Activated CD8-positive, alpha-beta memory T cell treated with anti-CD3 and anti-CD28 coated beads for 1 hour (primary cell): ENCODE data around the gene YWHAQ.

Source experiments
- DNase-seq, 2 donors: peaks; one replicate each; pipeline ENCODE4 v3.0.0-alpha.2; 2020; ENCODE audit warnings: low read depth in 1 of 2; ENCODE audit errors: extremely low read depth in 1 of 2

Gene YWHAQ

DNA sequence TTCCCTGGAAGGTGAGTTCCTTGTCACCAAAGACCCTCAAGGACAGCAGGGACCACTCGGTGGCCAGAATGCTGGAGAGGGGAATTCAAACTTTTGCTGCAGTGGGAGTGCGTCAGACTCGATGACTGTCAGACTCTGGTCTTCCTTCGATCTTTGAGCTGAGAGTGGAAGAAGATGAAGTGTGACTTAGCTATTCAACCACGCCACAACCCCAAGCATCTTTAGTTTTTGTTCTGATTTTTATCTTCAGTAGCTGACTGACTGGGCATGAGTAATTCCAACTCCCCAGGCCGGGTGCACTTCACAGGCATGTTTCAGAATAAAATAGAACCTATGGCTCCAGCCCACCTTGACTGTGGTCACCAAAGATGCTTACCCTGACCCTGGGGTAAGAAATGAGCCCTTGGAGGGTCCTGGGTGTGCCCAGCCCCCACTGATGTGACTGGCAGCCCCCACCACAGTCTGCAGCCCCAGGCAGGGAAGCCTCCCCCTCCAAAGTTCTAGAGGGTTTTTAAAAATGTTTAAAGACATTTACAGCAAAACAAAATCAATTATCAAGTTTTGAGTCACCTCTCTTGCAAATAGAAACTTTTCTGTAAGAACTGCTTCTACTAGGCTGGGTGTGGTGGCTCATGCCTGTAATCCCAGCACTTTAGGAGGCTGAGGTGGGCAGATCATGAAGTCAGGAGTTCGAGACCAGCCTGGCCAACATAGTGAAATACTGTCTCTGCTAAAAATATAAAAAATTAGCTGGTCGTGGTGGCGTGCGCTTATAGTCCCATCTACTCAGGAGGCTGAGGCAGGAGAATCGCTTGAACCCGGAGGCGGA lies 24.9 kb upstream of the YWHAQ start:
- DNase-seq, result peak in 1 of 2 donors; percentile 22

DNA sequence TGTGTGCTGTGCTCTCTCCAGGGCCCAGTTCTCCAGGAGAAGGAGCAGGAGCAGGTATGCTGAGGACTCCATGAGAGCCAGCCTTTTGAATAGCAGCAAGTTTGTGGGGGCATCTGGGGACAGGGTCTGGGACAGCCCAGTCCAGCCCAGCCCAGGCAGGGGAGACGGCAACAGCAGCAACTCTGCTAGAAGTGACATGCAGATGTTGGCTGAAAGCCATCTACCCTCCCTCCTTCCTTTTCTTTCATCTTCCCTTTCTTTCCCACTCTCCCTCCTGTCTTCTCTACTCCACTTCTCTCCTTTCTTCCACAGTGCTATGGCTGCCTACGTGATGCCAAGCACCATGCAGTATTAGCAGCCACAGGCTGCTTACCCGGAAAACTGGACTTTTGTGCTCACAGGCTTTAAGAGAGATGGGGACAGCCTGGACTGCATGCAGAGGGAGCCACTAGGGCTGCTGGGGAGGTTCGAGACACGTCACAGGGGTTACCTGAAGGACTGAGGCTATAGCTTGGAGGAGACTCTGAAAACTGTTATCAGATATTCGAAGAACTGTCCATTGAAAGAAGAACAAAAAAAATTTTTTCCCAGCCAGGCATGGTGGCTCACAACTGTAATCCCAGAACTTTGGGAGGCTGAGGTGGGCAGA lies 23.8 kb upstream of the YWHAQ start:
- DNase-seq, result no peak

DNA sequence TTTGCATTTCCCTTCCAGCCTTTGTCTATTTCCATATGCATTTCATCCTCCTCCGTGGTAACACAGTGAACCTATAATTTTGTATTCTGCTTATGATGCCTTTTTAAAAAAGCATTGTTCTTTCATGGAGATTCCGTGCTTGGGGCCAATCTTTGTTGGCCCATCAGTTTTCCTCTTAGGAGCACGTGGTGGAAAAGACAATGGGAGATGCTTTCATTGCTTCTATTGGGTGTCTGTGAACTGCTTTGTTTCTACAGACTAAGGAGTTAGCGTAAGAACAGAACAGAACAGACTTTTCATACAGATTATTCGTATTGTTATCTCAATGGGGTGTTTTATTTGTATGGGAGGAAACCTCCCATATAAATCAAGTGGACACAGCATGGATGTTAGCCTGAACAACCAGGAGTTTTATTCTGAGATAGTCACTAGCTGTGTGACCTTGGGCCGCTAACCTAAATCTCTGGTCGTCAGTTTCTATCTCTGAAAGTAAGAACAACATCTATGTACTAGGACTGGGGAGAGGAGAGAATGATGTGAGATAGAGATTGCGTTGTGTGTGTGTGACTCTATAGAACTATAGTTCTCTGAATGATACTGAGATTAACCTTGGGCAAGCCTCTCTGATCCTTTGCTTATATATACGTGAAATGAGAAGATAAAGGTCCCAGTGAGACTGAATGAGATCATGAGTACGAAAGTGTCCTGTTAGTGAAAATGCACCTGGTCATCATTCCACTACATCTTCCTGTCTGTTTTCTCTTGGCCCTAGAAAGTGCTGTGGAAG lies 22.9 kb upstream of the YWHAQ start:
- DNase-seq, result no peak

DNA sequence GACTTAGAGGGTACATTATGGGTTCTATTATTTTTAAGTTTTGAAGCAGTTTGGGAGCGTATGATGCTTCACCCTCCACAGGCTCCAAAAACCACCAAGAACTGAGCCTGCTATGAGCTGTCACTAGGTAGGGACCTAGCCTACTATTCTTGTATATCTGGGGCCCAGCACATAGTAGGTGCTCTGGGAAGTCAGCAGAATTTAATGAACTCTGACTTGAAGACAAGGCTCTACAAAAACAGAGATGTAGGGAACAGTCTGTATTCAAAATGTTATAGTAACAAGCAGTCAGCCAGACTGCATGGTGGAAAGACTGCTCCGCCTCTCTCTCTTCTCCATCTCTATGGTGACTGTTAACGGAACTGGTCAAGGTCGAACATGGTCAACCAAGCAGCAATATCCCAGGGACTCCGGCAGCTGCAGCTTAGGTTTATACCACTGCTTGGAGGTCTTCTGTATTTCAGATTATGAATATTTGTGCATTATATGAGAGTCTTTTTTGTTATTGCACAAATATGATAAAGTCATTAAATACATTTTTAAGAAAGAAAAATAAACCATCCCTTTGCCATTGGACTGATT lies 22.2 kb upstream of the YWHAQ start:
- DNase-seq, result no peak

DNA sequence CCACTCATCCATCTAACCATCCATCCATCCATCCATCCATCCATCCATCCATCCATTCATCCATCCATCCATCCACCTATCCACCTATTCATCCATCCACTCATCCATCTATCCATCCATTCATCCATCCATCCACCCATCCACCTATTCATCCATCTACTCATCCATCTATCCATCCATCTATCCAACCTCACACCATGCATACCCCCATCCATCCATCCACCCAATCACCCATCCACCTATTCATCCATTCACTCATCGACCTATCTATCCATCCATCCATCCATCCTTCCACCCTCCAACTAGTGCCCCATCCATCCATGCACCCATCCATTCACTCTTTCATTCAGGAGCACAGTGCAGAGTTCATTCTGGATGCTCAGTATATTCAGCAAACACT lies 21.5 kb upstream of the YWHAQ start:
- no peak for DNase-seq

DNA sequence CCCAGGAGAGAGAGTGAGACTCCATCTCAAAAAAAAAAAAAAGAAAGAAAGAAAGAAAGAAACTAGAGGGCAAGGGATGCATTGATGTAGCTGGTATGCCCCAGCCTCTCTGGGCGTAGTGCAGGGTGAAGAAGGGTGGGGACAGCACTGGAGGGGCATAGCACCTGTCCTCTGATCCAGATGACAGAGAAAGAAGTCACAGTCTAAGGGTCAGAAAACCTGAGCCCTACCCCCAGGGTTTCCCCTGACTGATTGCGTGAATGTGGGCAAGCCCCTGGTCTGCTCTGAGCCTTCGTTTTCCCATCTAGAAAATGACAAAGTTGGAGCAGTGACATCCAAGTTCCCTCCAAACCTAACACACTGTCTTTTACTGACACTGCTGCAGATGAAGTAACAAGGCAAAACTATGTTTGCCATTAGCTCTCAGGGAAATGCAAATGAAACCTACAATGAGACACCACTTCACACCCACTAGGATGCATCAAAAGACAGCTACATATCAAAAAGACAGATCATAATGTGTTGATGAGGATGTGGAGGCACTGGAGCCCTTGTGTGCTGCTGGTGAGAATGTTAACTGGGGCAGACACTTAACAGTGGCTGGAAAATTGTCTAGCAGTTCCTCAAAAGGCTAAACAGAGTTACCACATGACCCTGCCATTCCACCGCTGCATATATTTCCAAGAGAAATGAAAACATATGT lies 19.5 kb upstream of the YWHAQ start:
- no peak for DNase-seq

DNA sequence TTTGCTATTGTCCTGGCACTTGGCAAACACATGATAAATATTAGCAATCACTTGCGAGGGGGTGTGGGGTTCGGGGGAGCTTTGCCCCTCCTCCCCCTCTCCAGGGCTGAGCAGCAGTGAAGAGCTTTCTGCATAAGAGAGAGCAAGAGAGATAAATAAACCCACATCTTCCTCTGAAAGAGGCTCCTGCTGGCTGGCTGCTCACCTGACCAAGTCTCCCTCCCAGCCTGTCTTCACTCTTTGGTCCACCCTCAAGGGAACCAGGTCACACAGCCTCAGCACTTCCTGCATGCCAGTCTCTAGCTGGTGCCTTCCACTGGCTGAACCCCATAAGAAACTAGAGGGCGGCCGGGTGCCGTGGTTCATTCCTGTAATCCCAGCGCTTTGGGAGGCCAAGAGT lies 18.5 kb upstream of the YWHAQ start:
- DNase-seq, result no peak

DNA sequence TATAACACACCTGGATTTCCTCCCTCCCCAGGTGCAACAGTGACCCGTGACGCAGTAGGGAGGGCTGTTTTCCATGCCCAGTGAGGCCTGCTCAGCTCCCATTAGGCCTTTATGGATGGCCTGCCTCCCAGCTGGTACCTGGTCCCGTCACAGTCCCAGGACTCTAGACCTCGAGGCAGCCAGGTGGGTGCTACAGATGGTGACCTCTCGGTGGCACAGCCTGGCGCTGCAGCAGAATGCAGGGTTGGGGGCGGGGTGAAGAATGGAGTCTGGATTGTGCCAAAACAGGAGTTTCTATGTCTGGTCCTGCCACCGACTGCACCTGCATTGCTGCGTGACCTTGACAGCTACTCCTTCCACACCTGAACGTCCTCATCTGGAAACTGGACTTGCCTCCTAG lies 18.0 kb upstream of the YWHAQ start:
- no peak for DNase-seq

DNA sequence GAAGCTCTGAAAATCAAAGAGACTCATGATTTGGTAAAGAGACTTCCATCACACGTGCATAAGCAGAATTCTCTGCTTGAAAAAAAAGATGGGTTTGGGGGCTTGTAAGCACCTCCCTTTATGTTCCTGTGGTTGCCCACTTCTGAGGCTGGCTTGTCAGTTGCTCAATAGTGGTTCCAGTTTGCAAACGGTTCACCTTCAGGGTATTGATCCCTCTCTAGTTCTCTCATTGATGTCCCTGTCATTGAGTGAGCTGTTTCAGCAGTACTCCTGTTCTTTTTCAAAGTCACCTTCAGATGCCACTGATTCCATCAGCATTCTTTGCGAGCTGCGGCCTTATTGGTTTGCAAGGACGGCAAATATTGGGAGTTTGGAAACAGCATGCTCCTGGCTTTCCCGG lies 17.1 kb upstream of the YWHAQ start:
- no peak for DNase-seq

DNA sequence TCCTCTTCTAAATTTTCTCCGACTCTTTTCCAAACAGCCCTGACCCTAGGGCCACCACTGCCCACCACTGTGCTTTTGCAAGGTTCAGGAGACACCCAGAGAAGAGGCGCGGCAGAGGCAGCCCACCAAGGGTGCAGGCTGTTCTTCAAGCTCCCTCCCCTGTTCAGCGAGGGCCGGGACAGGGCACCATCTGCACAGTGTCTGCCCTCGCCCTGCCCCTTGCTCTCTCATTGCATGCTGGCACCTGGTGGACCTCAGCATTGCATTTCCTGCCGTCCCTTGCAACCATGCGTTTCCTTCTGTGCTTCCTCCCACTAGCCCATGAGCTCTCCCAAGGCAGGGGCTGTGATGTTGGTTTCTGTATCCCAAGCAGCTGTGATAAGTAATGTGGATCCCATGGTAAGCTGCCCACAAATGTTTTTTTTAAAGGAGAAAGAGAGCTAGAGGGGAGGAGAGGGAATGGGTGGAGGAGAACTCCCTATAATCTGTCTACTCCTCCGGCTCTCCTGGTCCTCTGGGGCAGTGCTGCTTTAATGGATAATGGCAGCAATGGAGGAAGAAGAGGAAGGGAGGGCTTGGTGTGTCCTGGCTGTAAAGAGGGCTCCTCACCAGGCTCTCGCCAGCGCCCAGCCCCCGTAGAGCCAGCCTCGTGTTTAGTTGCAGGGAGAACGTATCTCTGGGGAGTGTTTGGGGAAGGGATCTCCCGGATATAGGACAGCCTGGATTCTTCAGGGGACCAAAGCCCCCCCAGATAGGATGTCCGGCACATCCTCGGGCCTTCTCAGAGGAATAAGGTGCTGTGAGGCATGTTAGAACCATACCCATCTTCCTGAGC lies 15.6 kb upstream of the YWHAQ start:
- no peak for DNase-seq

DNA sequence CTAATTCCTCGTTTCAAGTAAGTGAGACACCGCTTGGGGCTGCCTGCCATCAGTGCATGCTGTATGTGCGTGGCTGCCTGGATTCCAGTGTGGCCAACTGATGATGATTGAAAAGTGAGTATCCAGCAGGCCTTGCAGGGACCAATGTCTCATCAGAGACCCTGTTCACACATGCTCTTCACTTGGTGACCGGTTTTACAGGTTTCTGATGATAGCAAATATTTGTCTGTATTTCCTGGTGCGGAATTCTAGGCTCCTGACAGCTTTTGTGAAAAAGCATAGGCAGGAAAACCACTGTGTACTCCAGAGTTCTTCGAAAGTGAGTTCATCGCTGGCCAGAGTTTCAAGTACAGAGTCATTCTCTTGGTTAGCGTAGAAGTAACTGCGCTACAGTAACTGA lies 13.8 kb upstream of the YWHAQ start:
- DNase-seq, result no peak

DNA sequence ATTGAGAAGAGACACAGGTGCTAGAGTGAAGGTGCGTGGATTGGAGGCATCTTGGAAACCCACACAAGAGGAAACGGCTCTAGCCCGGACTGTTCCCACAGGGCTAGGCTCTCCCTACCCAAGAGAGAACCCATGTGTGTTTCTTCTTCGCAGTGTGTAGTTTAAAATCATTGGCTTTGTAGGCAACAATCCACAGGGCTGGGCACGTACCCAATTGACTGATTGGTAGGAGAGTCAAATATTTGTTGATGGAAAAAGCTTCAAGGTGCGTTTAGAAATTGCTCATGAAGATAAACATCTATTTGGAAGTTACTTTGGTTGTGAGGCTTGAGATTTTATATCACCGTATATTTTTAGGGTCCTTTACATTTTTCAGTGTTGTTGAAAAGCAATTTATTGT lies 13.2 kb upstream of the YWHAQ start:
- no peak for DNase-seq

DNA sequence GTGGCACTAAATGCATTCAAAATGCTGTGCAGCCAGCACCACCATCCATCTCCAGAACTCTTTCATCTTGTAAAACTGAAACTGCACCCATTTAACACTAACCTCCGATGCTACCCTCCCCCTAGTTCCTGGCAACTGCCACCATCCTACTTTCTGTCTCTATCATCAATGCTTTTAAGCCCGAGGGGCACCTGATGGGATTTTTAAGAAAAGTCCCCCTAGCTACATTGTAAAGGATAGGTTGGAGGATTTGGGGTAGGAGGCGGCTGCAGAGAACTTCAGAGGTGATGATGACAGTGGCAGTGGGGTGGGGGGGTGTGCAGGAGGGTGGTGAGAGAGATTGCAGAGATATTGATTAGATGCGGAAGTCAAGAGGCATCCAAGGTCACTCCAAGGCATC lies 10.8 kb upstream of the YWHAQ start:
- no peak for DNase-seq

DNA sequence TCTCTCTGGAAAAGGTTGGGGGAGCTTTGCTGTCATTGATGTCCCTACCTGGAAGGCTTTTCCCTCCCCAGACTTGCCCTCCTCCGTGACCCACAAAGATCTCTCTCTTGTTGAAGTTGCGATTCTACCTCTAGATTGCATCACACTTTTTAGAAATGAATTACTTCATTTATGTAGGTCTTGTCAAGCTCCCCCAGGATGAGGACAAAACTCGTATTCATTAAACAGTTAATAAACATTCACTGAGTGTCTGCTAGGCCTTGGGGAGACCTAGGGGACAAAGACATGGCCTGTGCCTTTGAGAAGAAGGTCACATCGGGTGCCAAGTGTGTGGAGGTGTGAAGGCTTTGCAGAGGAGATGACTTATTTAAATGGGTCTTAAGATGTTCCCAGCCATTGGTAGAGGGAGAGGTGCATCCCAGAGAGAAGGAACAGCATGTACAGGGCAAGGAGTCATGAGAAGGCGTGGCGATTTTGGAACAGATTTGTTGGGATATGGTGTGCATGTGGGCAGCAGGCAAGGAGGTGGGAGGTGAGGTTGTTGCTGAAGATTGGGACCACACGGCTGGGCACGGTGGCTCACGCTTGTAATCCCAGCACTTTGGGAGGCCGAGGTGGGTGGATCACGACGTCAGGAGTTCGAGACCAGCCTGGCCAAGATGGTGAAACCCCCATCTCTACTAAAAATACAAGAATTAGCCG lies 9.8 kb upstream of the YWHAQ start:
- DNase-seq, result no peak

DNA sequence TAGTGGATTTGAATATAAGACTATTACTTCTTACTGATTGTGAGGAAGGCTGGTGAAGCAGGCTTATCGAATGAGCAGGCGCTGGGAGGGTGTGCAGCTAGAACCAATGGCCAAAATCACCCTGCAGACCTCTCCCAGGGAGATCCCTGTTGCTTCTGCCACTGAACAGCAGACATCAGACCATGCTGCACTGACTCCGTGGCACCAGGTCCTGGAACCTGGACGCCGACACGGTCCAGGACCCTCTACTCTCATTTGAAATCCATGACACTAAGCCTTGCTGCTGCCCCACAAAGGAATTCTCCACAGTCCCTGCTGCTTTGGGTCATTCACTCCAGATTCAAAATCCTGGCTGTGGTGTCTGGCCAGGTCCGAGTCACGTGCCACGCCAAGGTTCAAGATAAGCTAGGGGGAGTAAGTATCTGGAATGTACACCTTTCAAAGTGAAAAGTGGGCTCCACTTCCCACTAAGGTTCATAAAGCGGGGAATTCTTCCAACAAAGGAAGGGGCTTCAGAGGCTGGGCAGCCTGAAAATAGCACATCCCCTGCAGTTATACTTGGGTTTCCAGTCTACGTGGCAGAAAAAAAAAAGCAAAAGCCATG lies 9.0 kb upstream of the YWHAQ start:
- DNase-seq, result no peak

DNA sequence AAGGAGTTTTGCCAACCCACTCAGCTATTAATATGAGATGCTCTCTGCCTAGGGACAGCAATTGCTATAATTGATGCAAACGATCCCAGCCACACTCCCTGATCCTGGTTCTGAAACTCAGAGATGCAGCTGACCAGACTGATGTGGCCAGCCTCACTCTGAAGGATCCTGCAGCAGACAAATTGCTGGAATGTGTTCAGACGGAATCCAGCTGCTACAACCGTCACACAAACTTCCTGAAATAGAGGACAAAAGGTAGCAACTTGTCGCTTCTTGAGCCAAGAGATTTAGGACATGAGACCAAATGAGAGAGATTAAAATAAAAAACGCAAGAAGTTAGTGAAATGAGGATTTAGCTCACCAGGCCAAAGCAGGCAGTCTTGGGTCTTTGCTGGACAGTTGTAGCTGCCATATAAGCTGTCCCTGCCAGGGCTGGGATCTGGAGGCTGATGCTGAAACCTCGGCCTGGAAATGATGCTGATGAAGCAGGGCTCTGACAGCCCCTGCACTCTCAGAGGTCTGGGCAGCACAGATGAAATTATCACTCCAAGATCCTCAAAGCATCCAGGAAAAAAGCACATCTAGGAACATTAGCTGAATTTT lies 8.3 kb upstream of the YWHAQ start:
- no peak for DNase-seq

DNA sequence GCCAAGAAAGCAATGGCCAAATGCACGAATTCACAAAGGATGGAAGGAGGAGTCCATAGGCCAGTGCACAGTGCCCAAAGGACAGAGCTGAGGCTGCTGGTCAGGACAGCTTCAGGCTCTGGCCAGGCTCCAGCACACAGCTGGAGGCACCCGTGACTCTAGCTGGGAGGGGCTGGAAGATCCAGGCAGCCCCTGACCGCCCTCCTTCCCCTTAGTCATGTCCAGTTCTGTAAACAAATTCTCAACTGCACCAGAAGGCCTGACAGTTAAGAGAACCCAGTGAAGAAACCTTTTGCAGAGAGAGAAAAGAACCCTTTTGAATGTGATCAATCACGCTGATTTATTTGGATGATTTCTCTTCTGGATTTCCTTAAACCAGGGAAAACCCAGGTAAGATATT lies 7.7 kb upstream of the YWHAQ start:
- DNase-seq, result no peak

DNA sequence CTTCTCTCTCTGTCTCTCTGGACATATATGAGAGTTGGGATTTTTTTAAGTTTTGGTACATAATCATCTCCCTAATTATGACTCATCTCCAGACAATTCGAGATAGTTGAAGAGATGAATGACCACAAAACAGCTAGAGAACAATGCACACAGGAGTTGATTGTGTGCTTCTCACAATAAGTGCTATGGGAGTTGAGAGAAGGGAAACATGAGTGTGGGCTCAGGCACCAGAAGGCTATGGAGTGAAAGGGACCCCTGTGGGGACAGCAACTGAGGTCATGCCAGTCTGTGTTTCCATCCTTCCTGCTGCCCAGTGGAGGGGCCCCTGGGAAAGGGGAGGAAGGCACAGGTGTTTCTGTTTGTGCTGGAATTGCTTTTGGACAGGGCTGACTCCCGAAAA lies 6.5 kb upstream of the YWHAQ start:
- DNase-seq, result no peak

DNA sequence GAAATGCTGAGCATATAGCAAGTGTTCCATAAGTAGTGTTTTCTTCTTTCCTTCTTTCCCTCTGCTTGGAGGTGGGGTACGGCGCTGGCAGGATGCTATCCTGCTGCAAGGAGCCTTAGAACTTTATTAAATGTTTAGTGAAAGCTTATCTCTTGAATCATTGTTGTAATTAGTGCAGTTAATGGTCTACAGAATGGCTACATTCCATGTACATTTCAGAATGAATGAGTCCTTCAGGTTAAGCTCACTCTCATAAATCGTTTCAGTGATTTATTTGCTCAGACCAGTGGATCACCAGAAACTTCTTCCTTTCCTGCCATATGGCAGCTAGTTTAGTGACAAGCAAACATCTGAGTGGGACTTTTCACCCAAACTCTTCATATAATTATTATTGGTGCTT lies 3.3 kb upstream of the YWHAQ start:
- no peak for DNase-seq
